Breast epithelium (tissue), 3 donors: ENCODE data around the gene NSMF.

Source experiments
- CTCF ChIP-seq, 3 donors: fragments of 450-650 bp; IDR thresholded peaks; one replicate each; pipeline ENCODE4 v1.5.1; 2016 to 2017; ENCODE audit warnings: antibody characterized with exemption in 3 of 3, mild to moderate bottlenecking in 3 of 3, moderate library complexity in 3 of 3
- POLR2A ChIP-seq: fragments of 450-650 bp; IDR thresholded peaks from one replicate; pipeline ENCODE4 v1.6.1; 2016; ENCODE audit warnings: antibody characterized with exemption, mild to moderate bottlenecking, moderate library complexity
- POLR2AphosphoS5 ChIP-seq, 3 donors: sonication (generic); formaldehyde crosslinking; IDR thresholded peaks; one replicate each; pipeline ENCODE4 v1.6.1; 2017; ENCODE audit warnings: antibody characterized with exemption in 3 of 3

- TF ChIP-seq CTCF (IDR thresholded peaks at IDR 0.05) (peak; percentile 65 to 92 (median 68)), POLR2AphosphoS5 (IDR thresholded peaks at IDR 0.05) (no peak), POLR2A (no peak)
These were observed 13.8 kb downstream of the NSMF start for GRCh38 chr9:137445275-137445807.
